Measurements from ENCODE around the gene C20orf173.

Gene C20orf173

DNA sequence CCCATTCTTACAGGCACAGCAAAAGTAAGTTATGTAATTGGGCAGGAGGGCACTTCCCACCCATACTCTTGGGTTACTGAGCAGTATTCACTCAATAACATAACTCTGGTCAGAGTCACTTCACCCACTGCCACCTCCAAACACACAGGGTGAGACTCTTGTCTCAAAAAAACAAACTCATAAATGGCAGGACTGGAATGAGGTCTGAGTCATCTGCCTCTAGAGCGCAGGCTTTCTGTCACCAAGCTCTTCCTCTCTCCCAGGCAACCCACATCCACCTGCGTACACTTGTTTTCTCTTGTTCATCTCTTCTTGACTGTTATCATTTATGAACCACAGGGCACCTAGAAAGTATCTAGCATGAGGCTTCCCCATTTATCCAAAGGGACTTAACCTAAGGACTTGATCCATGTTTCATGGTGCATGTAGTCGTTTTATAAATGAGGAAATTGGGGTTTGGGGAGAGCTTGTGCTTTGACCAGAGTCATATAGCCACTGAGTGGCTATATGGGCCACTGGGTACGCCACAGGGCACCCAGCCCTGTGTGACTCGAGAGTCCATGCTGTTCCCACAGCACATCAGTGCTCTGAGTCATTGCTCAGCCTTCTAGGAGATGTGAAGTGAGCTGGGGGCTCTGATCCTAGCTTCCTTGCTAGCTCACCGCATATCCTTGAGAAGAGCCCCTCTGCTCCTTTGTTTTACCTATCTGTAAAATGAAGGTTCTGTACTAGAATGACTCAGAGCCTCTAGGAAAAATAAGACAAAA lies 22.4 kb downstream of the C20orf173 start:
- DNase-seq (ENCODE audit: low spot score) = no peak

DNA sequence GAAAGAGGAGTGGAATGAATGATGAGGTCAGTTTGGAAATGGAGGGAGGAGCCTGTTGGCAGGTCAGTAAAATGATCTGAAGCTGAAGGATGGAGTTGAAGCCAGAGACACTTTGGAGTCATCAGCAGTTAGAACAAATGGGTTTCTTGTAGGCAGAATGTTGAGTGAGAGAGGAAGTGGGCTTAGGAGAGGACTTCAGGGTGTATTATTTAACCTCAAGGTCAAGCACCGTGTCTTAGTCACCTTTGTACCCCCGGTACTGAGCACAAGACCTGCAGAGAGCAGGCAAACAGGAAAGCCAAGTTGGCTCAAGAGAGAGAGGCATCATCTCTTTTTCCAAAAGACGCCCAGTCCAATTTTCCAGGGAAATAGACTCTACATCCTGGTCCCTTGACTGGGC lies 23.3 kb downstream of the C20orf173 start:
- no peak for DNase-seq (ENCODE audit: low spot score)

DNA sequence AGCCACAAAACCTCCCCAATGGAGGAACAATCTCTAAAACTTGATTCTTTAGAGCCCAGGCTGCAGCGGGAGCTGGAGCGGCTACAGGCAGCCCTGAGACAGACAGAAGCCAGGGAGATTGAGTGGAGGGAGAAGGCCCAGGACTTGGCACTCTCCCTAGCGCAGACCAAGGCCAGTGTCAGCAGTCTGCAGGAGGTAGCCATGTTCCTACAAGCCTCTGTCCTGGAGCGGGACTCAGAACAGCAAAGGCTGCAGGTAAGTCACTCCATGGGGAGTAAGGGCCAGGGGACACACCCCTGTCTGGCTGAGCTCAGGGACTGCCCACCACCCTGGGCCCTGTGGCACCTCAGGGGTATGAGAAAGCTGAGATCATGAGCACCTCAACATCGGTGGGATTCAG lies 24.7 kb downstream of the C20orf173 start:
- DNase-seq (ENCODE audit: low spot score) = no peak

DNA sequence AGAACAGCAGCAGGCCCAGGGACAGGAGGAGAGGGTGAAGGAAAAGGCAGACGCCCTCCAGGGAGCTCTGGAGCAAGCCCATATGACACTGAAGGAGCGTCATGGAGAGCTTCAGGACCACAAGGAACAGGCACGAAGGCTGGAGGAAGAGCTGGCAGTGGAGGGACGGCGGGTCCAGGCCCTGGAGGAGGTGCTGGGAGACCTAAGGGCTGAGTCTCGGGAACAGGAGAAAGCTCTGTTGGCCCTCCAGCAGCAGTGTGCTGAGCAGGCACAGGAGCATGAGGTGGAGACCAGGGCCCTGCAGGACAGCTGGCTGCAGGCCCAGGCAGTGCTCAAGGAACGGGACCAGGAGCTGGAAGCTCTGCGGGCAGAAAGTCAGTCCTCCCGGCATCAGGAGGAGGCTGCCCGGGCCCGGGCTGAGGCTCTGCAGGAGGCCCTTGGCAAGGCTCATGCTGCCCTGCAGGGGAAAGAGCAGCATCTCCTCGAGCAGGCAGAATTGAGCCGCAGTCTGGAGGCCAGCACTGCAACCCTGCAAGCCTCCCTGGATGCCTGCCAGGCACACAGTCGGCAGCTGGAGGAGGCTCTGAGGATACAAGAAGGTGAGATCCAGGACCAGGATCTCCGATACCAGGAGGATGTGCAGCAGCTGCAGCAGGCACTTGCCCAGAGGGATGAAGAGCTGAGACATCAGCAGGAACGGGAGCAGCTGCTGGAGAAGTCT lies 25.5 kb downstream of the C20orf173 start:
- DNase-seq (ENCODE audit: low spot score) = no peak

DNA sequence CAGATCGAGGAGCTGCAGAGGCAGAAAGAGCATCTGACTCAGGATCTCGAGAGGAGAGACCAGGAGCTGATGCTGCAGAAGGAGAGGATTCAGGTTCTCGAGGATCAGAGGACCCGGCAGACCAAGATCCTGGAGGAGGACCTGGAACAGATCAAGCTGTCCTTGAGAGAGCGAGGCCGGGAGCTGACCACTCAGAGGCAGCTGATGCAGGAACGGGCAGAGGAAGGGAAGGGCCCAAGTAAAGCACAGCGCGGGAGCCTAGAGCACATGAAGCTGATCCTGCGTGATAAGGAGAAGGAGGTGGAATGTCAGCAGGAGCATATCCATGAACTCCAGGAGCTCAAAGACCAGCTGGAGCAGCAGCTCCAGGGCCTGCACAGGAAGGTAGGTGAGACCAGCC lies 26.2 kb downstream of the C20orf173 start:
- DNase-seq (ENCODE audit: low spot score) = no peak

DNA sequence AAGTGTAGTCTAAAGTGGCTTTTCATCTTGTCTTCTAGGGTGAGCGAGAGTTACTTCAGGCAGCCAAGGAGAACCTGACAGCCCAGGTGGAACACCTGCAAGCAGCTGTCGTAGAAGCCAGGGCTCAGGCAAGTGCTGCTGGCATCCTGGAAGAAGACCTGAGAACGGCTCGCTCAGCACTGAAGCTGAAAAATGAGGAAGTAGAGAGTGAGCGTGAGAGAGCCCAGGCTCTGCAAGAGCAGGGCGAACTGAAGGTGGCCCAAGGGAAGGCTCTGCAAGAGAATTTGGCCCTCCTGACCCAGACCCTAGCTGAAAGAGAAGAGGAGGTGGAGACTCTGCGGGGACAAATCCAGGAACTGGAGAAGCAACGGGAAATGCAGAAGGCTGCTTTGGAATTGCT lies 27.1 kb downstream of the C20orf173 start:
- DNase-seq (ENCODE audit: low spot score) = no peak

DNA sequence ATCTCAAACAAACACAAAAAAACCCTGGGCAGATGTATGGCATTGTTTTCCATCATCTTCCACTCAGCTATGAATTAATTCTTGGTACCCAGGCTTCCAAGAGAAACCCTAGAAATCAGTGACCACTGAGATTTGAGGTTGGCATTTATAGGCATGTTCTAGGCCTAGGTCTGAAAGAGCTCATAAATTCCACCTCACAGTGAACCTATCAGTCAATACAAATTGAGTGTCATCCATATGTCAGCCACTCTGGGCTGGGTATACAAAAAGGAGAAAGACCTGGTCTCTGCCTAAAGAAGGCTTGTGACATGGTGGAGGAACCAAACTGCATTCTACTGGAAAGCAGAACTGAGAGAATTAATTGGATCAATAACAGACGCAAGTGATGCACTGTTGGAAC lies 30.2 kb downstream of the C20orf173 start:
- DNase-seq (ENCODE audit: low spot score) = no peak

DNA sequence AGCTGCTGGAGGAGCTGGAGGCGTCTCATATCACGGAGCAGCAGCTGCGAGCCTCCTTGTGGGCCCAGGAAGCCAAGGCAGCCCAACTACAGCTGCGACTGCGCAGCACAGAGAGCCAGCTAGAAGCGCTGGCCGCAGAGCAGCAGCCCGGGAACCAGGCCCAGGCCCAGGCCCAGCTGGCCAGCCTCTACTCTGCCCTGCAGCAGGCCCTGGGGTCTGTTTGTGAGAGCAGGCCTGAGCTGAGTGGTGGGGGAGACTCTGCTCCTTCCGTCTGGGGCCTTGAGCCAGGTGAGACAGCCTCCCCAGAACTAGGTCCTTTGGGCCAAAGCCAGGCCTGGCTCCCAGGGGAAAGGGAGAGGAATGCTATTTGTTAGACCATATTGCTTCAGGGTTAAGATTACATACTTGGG lies 31.7 kb downstream of the C20orf173 start:
- DNase-seq (ENCODE audit: low spot score) = peak; percentile 82

DNA sequence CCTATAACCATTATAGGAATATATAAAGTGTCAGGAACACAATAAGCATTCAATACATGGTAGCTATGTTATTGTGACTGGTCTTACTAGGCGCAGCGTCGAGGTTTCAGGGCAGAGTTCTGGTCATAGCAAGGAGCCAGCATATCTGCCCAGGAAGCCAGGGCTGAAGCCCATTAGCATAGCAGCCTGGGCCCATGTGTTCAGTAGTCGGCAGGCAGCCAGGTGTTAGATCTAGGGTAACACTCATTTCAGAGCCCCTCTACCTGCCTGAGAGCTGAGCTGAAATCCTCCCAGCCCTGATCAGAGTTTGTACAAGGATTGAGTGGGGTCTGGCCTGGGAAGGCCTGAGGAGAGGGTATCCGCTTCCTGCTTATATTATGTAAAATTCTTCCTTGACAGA lies 32.1 kb downstream of the C20orf173 start:
- no peak for DNase-seq (ENCODE audit: low spot score)

DNA sequence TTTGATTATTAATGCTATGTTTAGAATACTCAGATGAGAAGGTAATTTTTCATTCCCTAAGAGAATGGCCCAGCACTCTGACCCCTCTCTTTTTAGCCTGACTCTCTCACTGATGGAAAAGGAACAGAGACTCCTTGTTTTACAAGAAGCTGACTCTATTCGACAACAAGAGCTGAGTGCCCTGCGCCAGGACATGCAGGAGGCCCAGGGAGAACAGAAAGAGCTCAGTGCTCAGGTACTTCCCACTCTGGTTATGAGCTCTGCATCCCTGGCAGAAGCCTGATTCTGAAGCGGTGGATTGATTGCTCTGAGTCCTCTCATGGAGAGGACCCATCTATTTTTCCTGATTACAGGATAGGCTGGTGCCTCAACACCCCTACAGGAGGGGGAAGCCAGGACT lies 33.0 kb downstream of the C20orf173 start:
- no peak for DNase-seq (ENCODE audit: low spot score)

DNA sequence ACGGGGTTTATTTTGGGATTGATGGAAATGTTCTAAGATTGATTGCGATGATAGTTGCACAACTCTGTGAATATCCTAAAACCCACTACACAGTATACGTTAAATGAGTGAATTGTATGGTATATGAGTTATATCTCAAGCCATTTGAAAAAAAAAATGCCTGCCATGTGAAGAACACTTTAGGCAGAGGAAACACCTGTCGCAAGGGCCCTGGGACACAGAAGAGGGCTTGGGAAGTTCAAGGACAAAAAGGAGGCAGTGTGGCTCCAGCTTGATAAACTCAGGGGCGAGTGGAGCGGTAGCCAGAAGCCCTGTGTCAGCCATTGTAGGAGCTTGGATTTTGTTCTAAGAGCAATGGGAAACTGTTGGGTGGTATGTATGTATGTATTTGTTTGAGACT lies 37.1 kb downstream of the C20orf173 start:
- DNase-seq (ENCODE audit: low spot score) = no peak

DNA sequence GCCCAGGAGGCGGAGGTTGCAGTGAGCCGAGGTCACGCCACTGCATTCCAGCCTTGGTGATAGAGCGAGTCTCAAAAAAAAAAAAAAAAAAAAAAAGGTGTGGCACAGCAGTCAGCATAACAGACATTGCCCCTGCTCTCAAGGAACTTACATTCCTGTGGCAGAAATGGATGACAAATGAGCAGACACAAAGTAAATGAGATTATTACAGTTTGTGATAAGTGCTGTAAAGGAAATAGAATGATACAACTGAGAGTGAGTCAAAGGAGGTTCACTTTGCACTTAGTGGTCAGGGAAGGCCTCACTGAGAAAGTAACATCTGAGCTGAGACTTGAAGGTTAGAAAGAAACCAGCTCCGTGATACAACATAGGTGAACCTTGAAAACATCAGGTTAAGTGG lies 37.6 kb downstream of the C20orf173 start:
- no peak for DNase-seq (ENCODE audit: low spot score)

DNA sequence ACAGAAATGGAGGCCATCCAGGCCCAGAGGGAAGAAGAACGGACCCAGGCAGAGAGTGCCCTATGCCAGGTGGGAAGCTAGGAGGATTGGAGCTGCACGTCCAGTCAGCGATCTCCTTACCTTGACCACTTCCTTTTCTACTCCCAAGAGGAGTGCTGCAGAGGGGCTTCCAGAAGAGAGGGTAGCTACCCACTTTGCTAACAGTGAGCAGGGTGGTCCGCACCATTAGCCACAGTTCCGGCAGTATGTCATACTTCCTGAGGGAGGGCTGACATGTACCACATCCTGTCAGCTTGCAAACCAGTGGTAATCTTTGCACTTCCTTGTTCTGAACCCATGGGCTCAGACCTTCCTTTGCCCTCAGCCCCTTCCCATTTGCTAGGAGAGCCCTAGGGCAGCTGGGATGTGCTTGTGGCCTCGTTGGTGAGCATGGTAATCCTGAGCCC lies 38.7 kb downstream of the C20orf173 start:
- no peak for DNase-seq (ENCODE audit: low spot score)

DNA sequence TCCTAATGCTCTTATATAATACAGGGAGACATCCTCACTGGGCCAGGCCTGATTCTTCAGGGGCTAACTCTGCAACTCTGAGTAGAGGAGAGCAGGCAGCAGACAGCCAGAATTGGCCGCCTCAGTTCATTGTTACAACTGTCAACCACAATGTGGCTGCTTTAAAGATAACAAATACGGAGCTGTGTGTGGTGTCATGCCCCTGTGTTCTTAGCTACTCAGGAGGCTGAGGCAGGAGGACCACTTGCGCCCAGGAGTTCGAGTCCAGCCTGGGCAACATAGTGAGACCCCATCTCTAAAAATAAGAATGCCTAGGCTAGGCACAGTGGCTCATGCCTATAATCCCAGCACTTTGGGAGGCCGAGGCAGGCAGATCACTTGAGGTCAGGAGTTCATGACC lies 39.7 kb downstream of the C20orf173 start:
- DNase-seq (ENCODE audit: low spot score) = no peak

DNA sequence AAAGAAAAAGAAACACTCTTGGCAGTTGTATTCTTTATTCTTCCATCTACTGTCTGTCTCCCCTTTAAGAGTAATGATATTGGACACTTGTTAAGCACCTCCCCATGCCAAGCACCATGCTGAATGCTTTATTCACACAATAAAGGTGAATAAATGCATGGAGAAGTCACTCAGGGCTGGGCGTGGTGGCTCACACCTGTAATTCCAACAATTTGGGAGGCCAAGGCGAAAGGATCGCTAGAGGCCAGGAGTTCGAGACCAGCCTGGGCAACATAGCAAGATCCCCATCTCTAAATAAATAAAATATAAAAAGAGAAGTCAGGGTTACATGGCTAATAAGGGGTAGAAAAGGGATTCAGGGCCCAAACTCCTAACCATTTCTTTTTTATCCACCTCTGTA lies 42.0 kb downstream of the C20orf173 start:
- no peak for DNase-seq (ENCODE audit: low spot score)

DNA sequence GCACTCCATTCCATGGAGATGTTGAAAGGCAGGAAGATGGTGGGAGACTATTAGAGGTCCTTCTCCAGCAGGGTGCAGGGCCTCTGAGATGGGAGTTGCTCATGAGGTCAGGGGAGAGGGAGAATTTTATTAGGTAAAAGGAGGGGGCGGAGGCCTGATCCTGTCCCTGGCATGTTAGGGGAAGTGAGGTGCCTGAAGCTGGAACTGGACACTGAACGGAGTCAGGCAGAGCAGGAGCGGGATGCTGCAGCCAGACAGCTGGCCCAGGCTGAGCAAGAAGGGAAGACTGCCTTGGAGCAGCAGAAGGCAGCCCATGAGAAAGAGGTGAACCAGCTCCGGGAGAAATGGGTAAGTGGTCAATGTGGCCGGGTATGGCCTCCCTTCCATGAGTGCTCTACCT lies 49.7 kb downstream of the C20orf173 start:
- no peak for DNase-seq (ENCODE audit: low spot score)

DNA sequence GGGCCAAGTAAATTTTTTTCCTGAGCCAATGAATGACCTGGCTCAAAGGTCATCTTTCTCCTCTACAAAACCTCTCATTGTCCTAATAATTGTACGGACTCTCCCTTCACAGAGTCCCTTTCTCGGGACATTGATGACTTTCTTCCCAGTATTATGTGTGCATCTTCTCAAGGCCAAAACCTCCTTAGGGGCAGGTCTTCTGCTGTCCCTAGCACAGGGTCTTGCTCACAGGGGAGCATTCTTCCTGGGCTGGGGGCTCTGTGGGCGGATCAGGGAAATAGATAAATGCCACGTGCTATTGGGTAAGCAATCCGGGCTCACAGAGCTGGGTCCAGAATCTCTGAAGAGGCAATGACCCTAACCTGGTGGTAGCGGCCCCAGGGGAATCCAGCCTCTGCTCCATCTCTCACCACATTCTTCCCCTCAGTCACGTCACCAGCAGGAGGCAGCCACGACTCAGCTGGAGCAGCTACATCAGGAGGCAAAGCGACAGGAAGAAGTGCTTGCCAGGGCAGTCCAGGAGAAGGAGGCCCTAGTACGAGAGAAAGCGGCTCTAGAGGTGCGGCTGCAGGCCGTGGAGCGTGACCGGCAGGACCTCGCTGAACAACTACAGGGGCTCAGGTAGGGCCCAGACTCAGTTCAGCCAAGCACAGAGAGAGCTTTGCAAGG lies 50.5 kb downstream of the C20orf173 start:
- no peak for DNase-seq (ENCODE audit: low spot score)

Measured in globus pallidus (tissue), 1 donor.